HEK293T (cell line): ENCODE measurements around the gene TTC7B.

Experiments
- ELF4 ChIP-seq: fragments of 450-650 bp; IDR thresholded peaks from 2 replicates; pipeline ENCODE4 v1.6.1; 2017; ENCODE audit warnings: antibody characterized with exemption
- FOXA1 ChIP-seq: fragments of 450-650 bp; IDR thresholded peaks from 2 replicates; pipeline ENCODE4 v1.6.1; 2016; ENCODE audit warnings: mild to moderate bottlenecking

DNA sequence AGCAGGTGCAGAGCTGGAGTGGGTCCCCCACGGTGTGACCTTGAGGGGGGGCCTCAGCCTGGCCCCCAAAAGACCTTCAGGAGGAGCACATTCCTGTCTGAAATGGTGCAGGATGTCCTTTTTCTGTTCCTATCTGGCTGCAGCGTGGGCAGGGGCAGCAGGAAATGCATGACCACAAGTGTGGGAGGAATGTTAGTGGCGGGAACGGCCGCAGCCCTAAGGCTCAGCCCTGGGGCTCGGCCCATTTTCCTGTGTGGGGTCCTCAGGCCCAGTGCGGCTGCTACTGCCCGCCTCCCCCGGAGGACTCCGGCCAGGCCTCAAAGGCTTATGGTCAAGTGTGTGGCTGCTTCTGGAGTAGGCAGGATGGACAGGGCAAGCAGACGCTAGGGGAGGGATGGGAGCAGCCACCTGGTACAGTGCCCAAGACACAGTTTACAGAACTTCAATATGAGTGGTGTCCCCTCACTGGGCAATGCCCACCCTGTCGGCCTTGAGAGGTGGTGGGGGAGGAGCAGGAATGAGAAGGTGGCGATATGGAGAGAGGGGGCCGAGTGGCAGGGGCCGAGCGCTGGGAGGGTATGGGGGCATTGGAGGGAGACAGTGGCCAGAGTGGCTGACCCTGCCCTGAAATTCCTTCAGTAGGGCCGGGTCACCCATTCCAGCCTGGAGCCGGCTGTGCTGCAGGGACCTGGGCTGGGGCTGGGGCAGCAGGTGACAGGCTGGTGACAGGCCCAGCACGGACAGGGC, 282.0 kb downstream of the TTC7B start:
- TF ChIP-seq FOXA1 (no peak), ELF4 (no peak)
